Progenitor cell of endocrine pancreas (in vitro differentiated cells): ENCODE data around the gene TBKBP1. TPM values are rescaled to one million over a fixed set of nuclear protein-coding genes. Genes with fewer than 3 reads are reported as not detected.
"Not testable (repeated sequence)": the region's sequence is repeated elsewhere in the genome, so short reads cannot be mapped to it uniquely, and the experiment has no call there.

Experiments used
- DNase-seq: peaks from one replicate; pipeline ENCODE4 v3.0.0; 2021; ENCODE audit warnings: low spot score; ENCODE audit not compliant: unreplicated experiment
- H3K27ac Mint-ChIP-seq: 2 replicates; pipeline ENCODE4 v1.8.0; 2021; ENCODE audit warnings: mild to moderate bottlenecking, moderate library complexity, mixed read lengths
- H3K27me3 Mint-ChIP-seq: 2 replicates; pipeline ENCODE4 v1.8.0; 2021; ENCODE audit warnings: mixed read lengths
- H3K36me3 Mint-ChIP-seq: 2 replicates; pipeline ENCODE4 v1.8.0; 2022; ENCODE audit warnings: mixed read lengths; ENCODE audit not compliant: insufficient read depth
- H3K4me1 Mint-ChIP-seq: 2 replicates; pipeline ENCODE4 v1.8.0; 2021; ENCODE audit warnings: low read depth, mixed read lengths
- H3K4me3 Mint-ChIP-seq: 2 replicates; pipeline ENCODE4 v1.8.0; 2021; ENCODE audit warnings: low read depth, mild to moderate bottlenecking, moderate library complexity, mixed read lengths
- H3K9me3 Mint-ChIP-seq: 2 replicates; pipeline ENCODE4 v1.8.0; 2021; ENCODE audit warnings: low read depth, mixed read lengths
- total RNA-seq: library from RNA; stranded (reverse); gene quantifications from 2 replicates; pipeline ENCODE4 v1.2.1, GENCODE V29; 2021
- TF ChIP-seq, protein P1 (sequence below): fragments of 200-600 bp; sonication (generic); IDR thresholded peaks from one replicate; pipeline ENCODE4 v1.5.0; 2021; ENCODE audit warnings: antibody characterized with exemption, mild to moderate bottlenecking; ENCODE audit not compliant: unreplicated experiment

Gene TBKBP1
- total RNA-seq, 1 donor from 2014 or later = 21.7 TPM

DNA sequence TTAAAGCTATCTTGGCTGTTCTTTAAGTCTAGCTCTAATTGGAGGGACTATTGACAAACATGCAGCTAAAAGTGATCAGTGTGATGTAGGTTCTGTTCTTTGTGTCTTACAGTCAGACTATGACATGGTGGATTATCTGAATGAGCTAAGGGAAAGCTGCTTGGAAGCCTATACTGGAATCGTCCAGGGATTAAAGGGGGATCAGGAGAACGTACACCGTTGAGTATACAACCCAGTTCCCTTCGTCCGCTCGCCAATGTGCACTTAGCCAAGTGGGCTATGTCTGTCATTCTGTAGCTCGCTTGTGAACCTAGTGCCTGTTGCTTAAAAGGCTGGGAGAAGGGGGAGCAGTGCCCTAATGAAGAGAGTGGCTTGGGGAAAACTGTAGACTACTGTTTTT lies 15.8 kb upstream of the TBKBP1 start:
- H3K27me3 Mint-ChIP-seq = no peaks in the 10 kb centered on the region
- H3K4me1 Mint-ChIP-seq = no peaks in the 10 kb centered on the region
- TF ChIP-seq, protein P1, sequence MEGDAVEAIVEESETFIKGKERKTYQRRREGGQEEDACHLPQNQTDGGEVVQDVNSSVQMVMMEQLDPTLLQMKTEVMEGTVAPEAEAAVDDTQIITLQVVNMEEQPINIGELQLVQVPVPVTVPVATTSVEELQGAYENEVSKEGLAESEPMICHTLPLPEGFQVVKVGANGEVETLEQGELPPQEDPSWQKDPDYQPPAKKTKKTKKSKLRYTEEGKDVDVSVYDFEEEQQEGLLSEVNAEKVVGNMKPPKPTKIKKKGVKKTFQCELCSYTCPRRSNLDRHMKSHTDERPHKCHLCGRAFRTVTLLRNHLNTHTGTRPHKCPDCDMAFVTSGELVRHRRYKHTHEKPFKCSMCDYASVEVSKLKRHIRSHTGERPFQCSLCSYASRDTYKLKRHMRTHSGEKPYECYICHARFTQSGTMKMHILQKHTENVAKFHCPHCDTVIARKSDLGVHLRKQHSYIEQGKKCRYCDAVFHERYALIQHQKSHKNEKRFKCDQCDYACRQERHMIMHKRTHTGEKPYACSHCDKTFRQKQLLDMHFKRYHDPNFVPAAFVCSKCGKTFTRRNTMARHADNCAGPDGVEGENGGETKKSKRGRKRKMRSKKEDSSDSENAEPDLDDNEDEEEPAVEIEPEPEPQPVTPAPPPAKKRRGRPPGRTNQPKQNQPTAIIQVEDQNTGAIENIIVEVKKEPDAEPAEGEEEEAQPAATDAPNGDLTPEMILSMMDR = no peak
- DNase-seq = no peak
- peaks cover 54% of the 10 kb centered on the region for H3K36me3 Mint-ChIP-seq
- H3K27ac Mint-ChIP-seq = no peak overlapping the region
- no peaks in the 10 kb centered on the region for H3K9me3 Mint-ChIP-seq
- H3K4me3 Mint-ChIP-seq = no peak overlapping the region

DNA sequence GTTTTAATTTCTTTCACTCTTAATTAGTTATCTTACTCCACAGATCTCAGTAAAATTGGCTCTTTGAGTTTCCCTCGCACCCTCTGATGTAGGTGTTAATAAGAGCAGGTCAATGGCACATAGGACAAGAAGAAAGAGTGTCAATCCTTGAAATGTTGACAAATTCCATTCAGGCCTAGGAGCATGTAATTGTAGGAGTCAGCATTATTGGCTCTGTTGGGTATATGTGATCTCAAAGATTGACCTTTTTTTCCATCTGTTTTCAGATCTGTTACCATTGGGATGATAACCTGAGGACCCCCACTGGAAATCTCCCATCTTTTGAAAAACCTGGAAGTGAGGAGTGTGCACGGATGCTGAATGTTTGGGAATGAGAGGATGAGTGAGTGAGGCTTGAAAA lies 11.8 kb upstream of the TBKBP1 start:
- no peak for DNase-seq
- H3K4me1 Mint-ChIP-seq = peaks cover 7% of the 10 kb centered on the region
- TF ChIP-seq, protein P1 = no peak
- peaks cover 47% of the 10 kb centered on the region for H3K36me3 Mint-ChIP-seq
- H3K27me3 Mint-ChIP-seq = no peaks in the 10 kb centered on the region
- H3K4me3 Mint-ChIP-seq = no peak overlapping the region
- no peaks in the 10 kb centered on the region for H3K9me3 Mint-ChIP-seq
- H3K27ac Mint-ChIP-seq = no peak overlapping the region

DNA sequence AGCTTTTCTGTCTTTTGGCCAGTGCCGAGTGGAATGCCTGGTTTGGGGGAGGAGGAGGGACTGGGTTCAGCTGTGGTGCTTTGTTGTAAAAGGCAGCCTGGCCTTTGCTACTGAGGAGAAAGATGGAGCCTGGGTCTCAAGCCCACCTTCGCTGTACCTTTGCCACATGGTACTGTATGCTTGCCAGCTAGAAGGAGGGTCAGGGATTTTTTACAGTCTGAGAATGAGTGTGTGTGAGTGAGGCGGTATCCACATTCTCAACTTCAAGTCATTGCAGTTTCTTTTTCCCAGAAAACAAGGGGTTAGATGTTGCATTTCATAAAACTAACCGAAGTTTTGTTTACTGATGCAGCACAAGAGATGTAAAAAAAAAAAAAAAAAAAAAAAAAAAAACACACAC lies 11.2 kb upstream of the TBKBP1 start:
- not testable (repeated sequence) for DNase-seq, H3K27me3 Mint-ChIP-seq, H3K4me1 Mint-ChIP-seq, H3K9me3 Mint-ChIP-seq, H3K4me3 Mint-ChIP-seq
- Mint-ChIP-seq H3K27ac (peak overlapping the region; percentile 29), H3K36me3 (peaks cover 43% of the 10 kb centered on the region)

DNA sequence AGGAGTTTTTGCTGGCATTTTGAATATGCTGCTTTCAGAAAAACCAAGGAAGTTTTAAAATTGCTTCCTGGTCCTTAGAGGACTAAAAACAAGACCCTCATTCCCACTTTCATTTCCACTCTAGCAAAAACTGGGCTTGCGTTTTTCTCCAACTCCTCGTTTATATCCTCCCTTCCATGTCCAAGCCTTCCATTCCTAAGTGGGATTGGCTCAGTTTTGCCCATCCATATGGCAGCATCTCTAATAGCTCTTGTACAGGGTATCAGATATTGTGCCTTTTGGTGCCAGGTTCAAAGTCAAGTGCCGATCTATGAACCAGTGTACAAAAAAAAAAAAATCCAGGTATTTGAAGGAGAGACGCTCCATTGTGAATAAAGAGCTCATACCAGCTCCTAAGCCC lies 9.9 kb upstream of the TBKBP1 start:
- no peak overlapping the region for H3K27ac Mint-ChIP-seq
- H3K4me3 Mint-ChIP-seq = no peak overlapping the region
- peaks cover 40% of the 10 kb centered on the region for H3K36me3 Mint-ChIP-seq
- H3K27me3 Mint-ChIP-seq = no peaks in the 10 kb centered on the region
- peaks cover 10% of the 10 kb centered on the region for H3K4me1 Mint-ChIP-seq
- no peak for DNase-seq
- no peaks in the 10 kb centered on the region for H3K9me3 Mint-ChIP-seq
- TF ChIP-seq, protein P1 = no peak

DNA sequence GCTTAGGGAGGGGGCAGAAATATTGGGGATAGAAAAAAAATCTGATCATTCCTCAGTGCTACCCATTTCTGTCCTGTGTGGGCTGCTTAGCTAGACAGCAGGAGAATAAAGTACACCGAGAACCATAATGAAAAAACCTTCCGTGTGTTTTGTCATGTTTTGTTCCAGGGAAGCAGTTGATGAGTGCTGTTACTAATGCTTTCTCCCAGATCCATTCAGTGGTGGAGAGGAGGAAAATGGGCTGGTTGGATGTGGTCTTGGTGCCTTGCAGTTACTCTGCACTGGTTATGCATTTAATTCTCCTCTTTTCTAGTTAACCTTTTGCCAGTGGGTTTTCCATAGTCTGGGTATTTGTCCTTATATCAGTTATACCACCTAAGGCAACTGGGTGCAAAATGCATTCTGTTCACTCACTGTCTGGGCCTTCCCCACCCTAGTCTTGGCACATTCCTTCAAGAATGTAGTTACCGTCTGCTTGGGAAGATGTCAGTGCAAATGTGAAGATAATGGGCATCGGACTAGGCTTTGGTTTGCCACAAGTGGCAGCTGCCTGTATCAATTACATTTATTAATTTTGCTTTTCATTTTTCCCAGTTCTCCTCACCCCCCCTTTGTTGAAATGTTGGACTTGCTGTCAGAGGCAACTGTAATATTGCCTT lies 9.3 kb upstream of the TBKBP1 start:
- peak overlapping the region; percentile 31 for H3K27ac Mint-ChIP-seq

More for the DNA sequence above, 9.3 kb upstream of the TBKBP1 start:
- TF ChIP-seq, protein P1 = no peak
- no peak for DNase-seq
- H3K27me3 Mint-ChIP-seq = no peaks in the 10 kb centered on the region
- H3K36me3 Mint-ChIP-seq = peaks cover 40% of the 10 kb centered on the region
- H3K4me3 Mint-ChIP-seq = no peak overlapping the region
- H3K4me1 Mint-ChIP-seq = peaks cover 10% of the 10 kb centered on the region
- no peaks in the 10 kb centered on the region for H3K9me3 Mint-ChIP-seq
